Stomach (tissue), 4 donors: Measurements from ENCODE around the gene ITPRIP.

Experiments used
- CTCF ChIP-seq, 7 experiments: fragments of 450-650 bp in 4 of 7; fragments of 200-600 bp in 3 of 7; sonication (generic) in 3 of 7; IDR thresholded peaks; one replicate each; pipeline ENCODE4 v1.5.1; 2016 to 2019; ENCODE audit warnings: antibody characterized with exemption in 7 of 7, control low read depth in 2 of 7, mild to moderate bottlenecking in 1 of 7
- EP300 ChIP-seq: sonication (generic); formaldehyde crosslinking; IDR thresholded peaks from one replicate; pipeline ENCODE4 v1.6.1; 2017; ENCODE audit warnings: antibody characterized with exemption
- POLR2A ChIP-seq, 4 donors: fragments of 450-650 bp; IDR thresholded peaks; one replicate each; pipeline ENCODE4 v1.6.1; 2016; ENCODE audit warnings: antibody characterized with exemption in 4 of 4, control low read depth in 2 of 4, mild to moderate bottlenecking in 1 of 4, moderate library complexity in 1 of 4
- POLR2AphosphoS5 ChIP-seq, 3 donors: sonication (generic); formaldehyde crosslinking; IDR thresholded peaks; one replicate each; pipeline ENCODE4 v1.6.1; 2016; ENCODE audit warnings: antibody characterized with exemption in 3 of 3

DNA sequence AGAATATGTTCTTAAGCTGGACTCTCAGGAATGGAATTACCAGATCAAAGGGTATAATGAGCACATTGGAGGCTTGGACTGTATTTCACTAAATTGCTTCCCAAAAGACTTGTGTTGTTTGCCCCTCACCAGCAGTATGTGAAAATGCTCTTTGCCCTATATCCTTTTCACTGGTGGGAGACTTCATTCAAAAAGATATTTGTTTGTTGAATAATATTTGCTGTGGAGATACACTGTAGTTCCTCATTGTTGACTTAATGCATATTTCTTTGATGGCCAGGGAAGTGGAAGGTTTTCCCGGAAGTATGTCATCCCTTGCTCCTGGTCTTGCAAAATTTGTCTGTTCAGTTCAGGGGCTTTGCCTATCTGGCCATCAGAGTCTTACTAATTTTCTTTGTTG, 49.9 kb downstream of the ITPRIP start:
- TF ChIP-seq POLR2A (IDR thresholded peaks at IDR 0.05) (no peak), CTCF (IDR thresholded peaks at IDR 0.05) (no peak), POLR2AphosphoS5 (IDR thresholded peaks at IDR 0.05) (no peak), EP300 (no peak)
